ENCODE measurements around the gene GAL3ST2.
"Not testable (repeated sequence)": the region's sequence is repeated elsewhere in the genome, so short reads cannot be mapped to it uniquely, and the experiment has no call there.

GAL3ST2 gene

DNA sequence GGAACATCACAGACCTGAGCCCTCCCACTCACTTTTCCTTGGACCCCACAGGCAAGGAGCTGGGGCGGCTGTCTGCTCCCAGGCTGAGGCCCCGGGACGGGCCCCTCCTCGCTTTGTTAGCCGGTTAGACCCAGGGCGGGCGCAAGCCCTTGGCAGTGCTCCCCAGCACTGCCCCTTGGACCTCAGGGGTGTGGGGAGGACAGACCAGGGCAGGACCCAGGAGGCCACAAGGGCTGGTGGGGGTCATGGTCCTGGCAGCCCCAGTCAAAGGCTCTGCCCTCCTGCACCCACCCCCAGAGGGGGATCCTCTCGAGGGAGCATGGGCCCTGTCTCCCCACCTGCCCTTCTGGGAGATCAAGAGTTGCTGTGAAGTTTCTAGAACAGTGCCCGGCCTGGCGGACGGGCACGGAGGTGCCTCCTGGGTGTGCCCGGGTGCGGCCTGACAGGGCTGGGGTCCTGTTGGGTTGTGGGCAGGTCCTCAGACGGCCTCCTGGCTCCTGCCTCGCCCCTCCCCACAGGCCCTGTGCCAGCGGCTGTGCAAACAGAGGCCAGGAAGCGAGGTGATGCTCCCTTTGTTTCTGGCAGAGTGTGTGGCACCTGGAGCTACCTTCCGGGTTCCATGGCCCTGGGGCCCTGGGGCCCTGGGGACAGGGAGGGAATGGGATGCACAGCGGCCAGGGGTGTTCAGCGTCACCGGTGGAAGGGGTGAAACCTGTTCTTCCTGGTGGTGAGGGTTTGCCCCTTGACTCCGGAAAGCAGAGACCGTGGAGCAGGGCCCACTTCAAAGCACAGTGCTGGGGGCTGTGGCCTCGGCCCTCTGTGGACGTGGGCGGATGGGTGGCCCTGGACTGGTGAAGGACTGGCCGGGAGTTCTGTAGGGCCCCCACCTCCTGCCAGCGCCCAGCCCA, 2.9 kb upstream of the GAL3ST2 start:
- no peak for DNase-seq (ENCODE audit: low spot score in 2 of 2)
- H3K9me3 Mint-ChIP-seq = no peaks in the 10 kb centered on the region
- no peak overlapping the region for H3K27ac Mint-ChIP-seq (ENCODE audit: low read depth)
- peaks cover 3% of the 10 kb centered on the region for H3K36me3 Mint-ChIP-seq (ENCODE audit: insufficient read depth)
- peaks cover 15% of the 10 kb centered on the region for H3K4me1 Mint-ChIP-seq
- no peak overlapping the region for H3K4me3 Mint-ChIP-seq
- peaks cover 9% of the 10 kb centered on the region for H3K27me3 Mint-ChIP-seq
- ATAC-seq (replicated peaks; ENCODE audit: extremely low read depth, poor library complexity, severe bottlenecking) = no peak

- no peaks in the 10 kb centered on the region for H3K9me3 Mint-ChIP-seq
- ATAC-seq (replicated peaks; ENCODE audit: extremely low read depth, poor library complexity, severe bottlenecking) (no peak), DNase-seq (ENCODE audit: low spot score in 2 of 2) (peak in 1 of 2 donors; percentile 8)
- no peak overlapping the region for H3K27ac Mint-ChIP-seq (ENCODE audit: low read depth)
- H3K4me3 Mint-ChIP-seq = no peak overlapping the region
- H3K4me1 Mint-ChIP-seq = peaks cover 15% of the 10 kb centered on the region
- H3K36me3 Mint-ChIP-seq (ENCODE audit: insufficient read depth) = peaks cover 4% of the 10 kb centered on the region
- peaks cover 9% of the 10 kb centered on the region for H3K27me3 Mint-ChIP-seq
Measured at GRCh38 chr2:241774419-241775222, 2.0 kb upstream of the GAL3ST2 start.

DNA sequence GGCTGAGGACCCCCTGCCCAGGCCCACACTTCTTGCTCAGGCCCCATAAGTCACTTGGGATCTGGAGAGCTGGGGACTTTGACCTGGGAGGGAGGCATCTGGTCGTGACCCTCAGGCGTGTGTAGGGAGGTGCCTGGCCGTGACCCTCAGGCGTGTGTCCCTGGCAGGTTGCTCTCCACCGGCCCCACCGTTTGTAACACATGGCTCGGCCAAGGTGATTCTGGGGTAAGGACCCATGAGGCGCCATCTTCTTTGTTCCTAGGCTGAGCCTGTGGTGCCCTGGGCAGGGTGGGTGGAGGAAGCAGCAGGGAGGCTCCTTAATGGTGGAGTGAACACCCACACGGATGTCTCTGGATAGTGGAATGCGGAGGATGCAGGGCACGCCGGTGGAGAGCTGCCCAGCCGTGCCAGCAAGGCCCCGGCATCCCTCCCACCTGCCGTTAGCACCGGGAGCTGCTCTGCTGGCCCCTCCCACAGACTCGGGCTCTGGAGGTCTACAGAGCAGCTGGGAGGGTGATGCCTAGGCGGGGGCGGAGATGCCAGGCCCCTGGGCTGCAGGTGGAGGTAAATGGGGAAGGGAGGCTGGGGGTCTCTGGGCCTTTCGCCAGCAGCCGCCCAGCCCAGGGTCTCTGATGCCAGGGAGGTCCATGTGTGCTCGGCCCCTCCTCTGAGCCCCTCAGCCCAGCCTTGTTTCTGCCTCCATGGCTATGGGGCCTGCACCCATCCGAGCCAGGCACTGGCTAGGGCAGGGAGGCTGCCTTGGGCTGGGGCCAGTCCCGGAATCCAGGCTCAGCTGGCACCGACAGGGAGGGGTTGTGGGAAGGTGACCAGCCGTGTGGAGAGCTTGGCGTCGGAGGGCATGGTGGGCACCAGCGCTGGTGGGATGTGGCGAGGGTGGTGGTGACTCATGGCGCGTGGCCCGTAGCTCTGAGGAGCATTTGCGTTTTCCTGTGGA, 1.1 kb upstream of the GAL3ST2 start:
- H3K36me3 Mint-ChIP-seq (ENCODE audit: insufficient read depth) = peaks cover 4% of the 10 kb centered on the region
- H3K4me1 Mint-ChIP-seq = peaks cover 15% of the 10 kb centered on the region
- peaks cover 9% of the 10 kb centered on the region for H3K27me3 Mint-ChIP-seq
- no peak overlapping the region for H3K27ac Mint-ChIP-seq (ENCODE audit: low read depth)
- no peak for ATAC-seq (replicated peaks; ENCODE audit: extremely low read depth, poor library complexity, severe bottlenecking)
- no peak for DNase-seq (ENCODE audit: low spot score in 2 of 2)
- no peaks in the 10 kb centered on the region for H3K9me3 Mint-ChIP-seq
- no peak overlapping the region for H3K4me3 Mint-ChIP-seq

- peak overlapping the region; percentile 76 for H3K27ac Mint-ChIP-seq (ENCODE audit: low read depth)
- DNase-seq (ENCODE audit: low spot score in 2 of 2) (peak in 1 of 2 donors; percentile 5), ATAC-seq (replicated peaks; ENCODE audit: extremely low read depth, poor library complexity, severe bottlenecking) (no peak)
- peaks cover 9% of the 10 kb centered on the region for H3K4me1 Mint-ChIP-seq
- peaks cover 4% of the 10 kb centered on the region for H3K36me3 Mint-ChIP-seq (ENCODE audit: insufficient read depth)
- no peak overlapping the region for H3K4me3 Mint-ChIP-seq
- no peaks in the 10 kb centered on the region for H3K9me3 Mint-ChIP-seq
- peaks cover 9% of the 10 kb centered on the region for H3K27me3 Mint-ChIP-seq
Measured at GRCh38 chr2:241777170-241777685, 606 bp downstream of the GAL3ST2 start.

GRCh38 chr2:241777686-241778627, 1.3 kb downstream of the GAL3ST2 start:
- H3K36me3 Mint-ChIP-seq (ENCODE audit: insufficient read depth) = peaks cover 3% of the 10 kb centered on the region
- no peak overlapping the region for H3K4me3 Mint-ChIP-seq
- no peaks in the 10 kb centered on the region for H3K9me3 Mint-ChIP-seq
- ATAC-seq (replicated peaks; ENCODE audit: extremely low read depth, poor library complexity, severe bottlenecking) = no peak
- peaks cover 1% of the 10 kb centered on the region for H3K4me1 Mint-ChIP-seq
- H3K27ac Mint-ChIP-seq (ENCODE audit: low read depth) = peak overlapping the region; percentile 76
- H3K27me3 Mint-ChIP-seq = peaks cover 9% of the 10 kb centered on the region
- peak in 1 of 2 donors; percentile 6 for DNase-seq (ENCODE audit: low spot score in 2 of 2)

GRCh38 chr2:241780939-241781569, 4.4 kb downstream of the GAL3ST2 start:
- H3K9me3 Mint-ChIP-seq = no peaks in the 10 kb centered on the region
- no peak overlapping the region for H3K4me3 Mint-ChIP-seq
- no peaks in the 10 kb centered on the region for H3K4me1 Mint-ChIP-seq
- ATAC-seq (replicated peaks; ENCODE audit: extremely low read depth, poor library complexity, severe bottlenecking) (no peak), DNase-seq (ENCODE audit: low spot score in 2 of 2) (no peak)
- no peak overlapping the region for H3K27ac Mint-ChIP-seq (ENCODE audit: low read depth)
- H3K36me3 Mint-ChIP-seq (ENCODE audit: insufficient read depth) = peaks cover 2% of the 10 kb centered on the region
- no peaks in the 10 kb centered on the region for H3K27me3 Mint-ChIP-seq

- H3K27ac Mint-ChIP-seq (ENCODE audit: low read depth); H3K27me3 Mint-ChIP-seq; H3K36me3 Mint-ChIP-seq (ENCODE audit: insufficient read depth); H3K4me3 Mint-ChIP-seq; DNase-seq (ENCODE audit: low spot score in 2 of 2); H3K4me1 Mint-ChIP-seq; H3K9me3 Mint-ChIP-seq; ATAC-seq (replicated peaks; ENCODE audit: extremely low read depth, poor library complexity, severe bottlenecking): not testable (repeated sequence)
Measured at GRCh38 chr2:241782053-241782452, 5.4 kb downstream of the GAL3ST2 start.

- no peaks in the 10 kb centered on the region for H3K27me3 Mint-ChIP-seq
- DNase-seq (ENCODE audit: low spot score in 2 of 2) (no peak), ATAC-seq (replicated peaks; ENCODE audit: extremely low read depth, poor library complexity, severe bottlenecking) (no peak)
- H3K27ac Mint-ChIP-seq (ENCODE audit: low read depth) = peak overlapping the region; percentile 10
- no peak overlapping the region for H3K4me3 Mint-ChIP-seq
- H3K36me3 Mint-ChIP-seq (ENCODE audit: insufficient read depth) = no peaks in the 10 kb centered on the region
- no peaks in the 10 kb centered on the region for H3K9me3 Mint-ChIP-seq
- H3K4me1 Mint-ChIP-seq = peaks cover 16% of the 10 kb centered on the region
Measured at GRCh38 chr2:241788135-241788534, 11.5 kb downstream of the GAL3ST2 start.

GRCh38 chr2:241788572-241788971, 11.9 kb downstream of the GAL3ST2 start:
- Mint-ChIP-seq H3K36me3 (ENCODE audit: insufficient read depth) (no peaks in the 10 kb centered on the region), H3K9me3 (no peaks in the 10 kb centered on the region), H3K4me3 (no peak overlapping the region), H3K4me1 (peaks cover 16% of the 10 kb centered on the region), H3K27ac (ENCODE audit: low read depth) (peak overlapping the region; percentile 10), H3K27me3 (no peaks in the 10 kb centered on the region)
- no peak for ATAC-seq (replicated peaks; ENCODE audit: extremely low read depth, poor library complexity, severe bottlenecking)
- peak in 1 of 2 donors; percentile 11 for DNase-seq (ENCODE audit: low spot score in 2 of 2)

DNA sequence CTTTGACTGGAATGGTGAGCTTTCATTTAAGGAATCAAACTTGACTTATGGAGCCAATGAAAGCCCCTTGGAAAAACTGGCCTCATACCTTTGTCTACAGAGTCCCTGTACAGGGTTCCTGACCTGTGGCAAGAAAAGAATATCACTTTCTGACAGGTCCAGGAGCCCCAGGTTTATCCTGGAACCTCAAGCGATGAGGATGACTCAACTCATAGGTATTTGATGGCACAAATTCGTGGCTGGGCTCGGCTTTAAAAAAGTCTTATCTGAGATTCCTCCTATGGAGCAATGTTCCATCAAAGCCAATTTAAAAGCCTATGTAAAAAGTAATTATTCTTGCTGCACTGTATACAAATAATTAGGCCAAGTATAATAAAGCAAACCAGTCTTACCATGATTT, 14.8 kb downstream of the GAL3ST2 start:
- not testable (repeated sequence) for H3K36me3 Mint-ChIP-seq (ENCODE audit: insufficient read depth); H3K27ac Mint-ChIP-seq (ENCODE audit: low read depth); ATAC-seq (replicated peaks; ENCODE audit: extremely low read depth, poor library complexity, severe bottlenecking); H3K4me3 Mint-ChIP-seq; H3K27me3 Mint-ChIP-seq; H3K9me3 Mint-ChIP-seq; DNase-seq (ENCODE audit: low spot score in 2 of 2)
- peaks cover 16% of the 10 kb centered on the region for H3K4me1 Mint-ChIP-seq

DNA sequence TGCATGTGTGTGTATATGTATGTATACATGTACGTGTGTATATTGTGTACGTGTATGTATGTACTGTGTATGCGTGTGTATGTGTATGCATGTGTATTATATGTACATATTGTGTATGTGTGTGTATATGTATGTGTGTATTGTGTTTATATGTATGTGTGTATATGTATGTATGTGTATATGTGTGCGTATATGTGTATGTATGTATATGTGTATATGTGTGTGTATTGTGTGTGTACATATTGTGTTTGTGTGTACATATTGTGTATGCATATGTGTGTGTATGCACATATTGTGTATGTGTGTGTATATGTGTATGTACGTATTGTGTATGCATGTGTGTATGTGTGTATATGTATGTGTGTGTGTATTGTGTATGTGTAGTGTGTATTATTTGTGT, 16.8 kb downstream of the GAL3ST2 start:
- no peaks in the 10 kb centered on the region for H3K36me3 Mint-ChIP-seq (ENCODE audit: insufficient read depth)
- no peaks in the 10 kb centered on the region for H3K27me3 Mint-ChIP-seq
- no peak overlapping the region for H3K4me3 Mint-ChIP-seq
- H3K9me3 Mint-ChIP-seq = no peaks in the 10 kb centered on the region
- peaks cover 10% of the 10 kb centered on the region for H3K4me1 Mint-ChIP-seq
- DNase-seq (ENCODE audit: low spot score in 2 of 2) = no peak
- no peak for ATAC-seq (replicated peaks; ENCODE audit: extremely low read depth, poor library complexity, severe bottlenecking)
- no peak overlapping the region for H3K27ac Mint-ChIP-seq (ENCODE audit: low read depth)
